ENCODE data around the gene RGS8.

The RGS8 gene

DNA sequence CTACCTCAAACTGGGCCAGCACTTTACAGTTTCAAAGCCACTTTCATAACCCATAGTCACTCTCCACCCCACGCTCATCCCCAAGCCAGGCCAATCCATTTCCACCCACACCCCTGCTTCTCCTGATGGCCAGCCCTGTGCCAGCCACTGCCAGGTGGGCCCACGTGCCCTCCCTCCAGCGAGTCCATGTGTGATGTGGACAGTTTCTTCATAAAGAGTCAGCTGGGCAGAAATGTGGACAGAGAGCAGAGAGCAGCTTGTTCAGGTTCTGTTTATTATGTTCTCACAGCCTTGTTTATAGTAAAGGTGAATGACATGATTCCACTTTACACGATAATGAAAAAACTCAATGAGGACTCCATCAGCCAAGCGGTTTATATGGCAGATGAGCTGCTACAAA lies 42.8 kb downstream of the RGS8 start:
- no peak for DNase-seq (ENCODE audit: low read depth in 1 of 2, low spot score in 1 of 2)

DNA sequence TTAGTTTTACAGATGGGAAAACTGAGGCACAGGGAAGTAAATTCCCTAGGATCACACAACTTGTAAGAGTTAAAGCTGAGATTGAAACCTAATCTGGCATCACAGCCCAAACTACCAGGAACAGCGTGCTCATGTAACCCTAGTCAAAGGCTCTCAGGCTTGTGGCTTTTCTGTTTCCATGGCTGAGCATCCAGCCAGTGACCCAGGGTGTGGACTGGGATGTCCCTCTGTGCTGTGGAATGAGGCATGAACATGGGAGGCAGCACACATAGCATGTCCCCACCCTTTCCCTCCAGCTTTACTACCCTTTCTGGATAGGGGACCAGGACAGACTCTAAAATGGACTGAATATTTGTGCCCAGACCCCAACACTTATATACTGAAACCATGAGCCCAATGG lies 45.1 kb downstream of the RGS8 start:
- DNase-seq (ENCODE audit: low read depth in 1 of 2, low spot score in 1 of 2), result no peak

DNA sequence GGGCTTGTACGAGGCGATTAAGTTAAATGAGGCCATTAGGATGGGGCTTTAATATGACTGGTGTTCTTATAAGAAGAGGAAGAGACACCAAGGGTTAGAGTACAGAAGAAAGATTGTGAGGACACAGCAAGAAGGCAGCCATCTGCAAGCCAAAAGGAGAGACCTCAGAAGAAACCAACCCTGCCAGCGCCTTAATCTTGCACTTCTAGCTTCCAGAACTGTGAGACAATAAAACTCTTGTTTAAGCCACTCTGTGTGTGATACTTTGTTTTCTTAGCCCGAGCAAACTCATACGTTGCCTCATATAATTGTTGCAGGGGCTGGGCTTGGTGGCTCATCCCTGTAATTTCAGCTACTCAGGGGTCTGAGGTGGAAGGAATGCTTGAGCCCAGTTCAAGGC lies 46.6 kb downstream of the RGS8 start:
- DNase-seq (ENCODE audit: low read depth in 1 of 2, low spot score in 1 of 2), result no peak

DNA sequence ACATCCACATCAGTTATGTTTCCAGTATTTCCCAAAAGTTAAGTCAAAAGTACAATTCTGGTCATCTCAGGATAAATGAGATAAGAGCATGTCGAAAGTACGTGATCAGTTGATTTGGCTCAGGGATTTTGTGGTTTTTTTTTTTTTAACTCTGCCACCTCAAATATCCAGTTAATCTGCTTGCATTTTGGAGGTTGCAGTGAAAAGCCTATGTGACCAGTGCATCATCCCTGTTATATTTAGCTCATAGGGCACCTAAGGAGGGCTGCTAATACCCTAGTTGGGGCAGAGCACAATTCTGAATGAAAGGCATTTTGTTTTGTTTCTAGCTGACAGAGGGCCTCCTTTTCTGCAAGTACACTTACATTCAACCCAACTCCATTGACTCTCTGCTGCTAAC lies 48.5 kb downstream of the RGS8 start:
- DNase-seq (ENCODE audit: low read depth in 1 of 2, low spot score in 1 of 2), result no peak
